Upper lobe of left lung (tissue), 4 donors: ENCODE results near the gene CADPS.

Source experiments
- POLR2A ChIP-seq, 4 donors: fragments of 450-650 bp; IDR thresholded peaks; one replicate each; pipeline ENCODE4 v1.5.1; 2016 to 2017; ENCODE audit warnings: antibody characterized with exemption in 4 of 4, mild to moderate bottlenecking in 2 of 4
- TF ChIP-seq, protein P1 (sequence below), 6 experiments: fragments of 450-650 bp in 4 of 6; fragments of 200-600 bp in 2 of 6; sonication (generic) in 2 of 6; IDR thresholded peaks; one replicate each; pipeline ENCODE4 v1.5.1; 2016 to 2019; ENCODE audit warnings: antibody characterized with exemption in 6 of 6

DNA sequence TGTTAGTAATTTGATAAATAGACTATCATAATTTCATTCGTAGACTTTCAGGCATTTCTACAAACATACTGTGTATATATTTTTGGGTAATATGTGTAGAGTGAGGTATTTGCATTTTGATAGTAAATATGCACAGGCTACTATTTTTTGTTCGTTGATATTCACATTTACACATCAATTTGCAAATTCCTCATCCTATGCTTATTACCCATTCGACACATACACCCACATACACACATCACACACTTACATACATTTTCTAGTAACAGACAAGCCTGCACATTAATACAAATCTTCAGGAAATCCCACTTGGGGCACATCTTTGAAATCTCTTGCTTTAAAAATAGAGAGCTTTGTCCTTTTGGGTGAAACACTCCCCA is 373.9 kb downstream of the CADPS start:
- TF ChIP-seq, protein P1, sequence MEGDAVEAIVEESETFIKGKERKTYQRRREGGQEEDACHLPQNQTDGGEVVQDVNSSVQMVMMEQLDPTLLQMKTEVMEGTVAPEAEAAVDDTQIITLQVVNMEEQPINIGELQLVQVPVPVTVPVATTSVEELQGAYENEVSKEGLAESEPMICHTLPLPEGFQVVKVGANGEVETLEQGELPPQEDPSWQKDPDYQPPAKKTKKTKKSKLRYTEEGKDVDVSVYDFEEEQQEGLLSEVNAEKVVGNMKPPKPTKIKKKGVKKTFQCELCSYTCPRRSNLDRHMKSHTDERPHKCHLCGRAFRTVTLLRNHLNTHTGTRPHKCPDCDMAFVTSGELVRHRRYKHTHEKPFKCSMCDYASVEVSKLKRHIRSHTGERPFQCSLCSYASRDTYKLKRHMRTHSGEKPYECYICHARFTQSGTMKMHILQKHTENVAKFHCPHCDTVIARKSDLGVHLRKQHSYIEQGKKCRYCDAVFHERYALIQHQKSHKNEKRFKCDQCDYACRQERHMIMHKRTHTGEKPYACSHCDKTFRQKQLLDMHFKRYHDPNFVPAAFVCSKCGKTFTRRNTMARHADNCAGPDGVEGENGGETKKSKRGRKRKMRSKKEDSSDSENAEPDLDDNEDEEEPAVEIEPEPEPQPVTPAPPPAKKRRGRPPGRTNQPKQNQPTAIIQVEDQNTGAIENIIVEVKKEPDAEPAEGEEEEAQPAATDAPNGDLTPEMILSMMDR (IDR thresholded peaks at IDR 0.05), result no peak
- TF ChIP-seq POLR2A (IDR thresholded peaks at IDR 0.05), result no peak
